Stromal cell of bone marrow (primary cell): ENCODE data around the gene ACSL1.
"Not testable (repeated sequence)": the region's sequence is repeated elsewhere in the genome, so short reads cannot be mapped to it uniquely, and the experiment has no call there.

Experiments
- DNase-seq: peaks from one replicate; pipeline ENCODE4 v3.0.0-alpha.2; 2012; ENCODE audit warnings: low read depth

ACSL1 gene

DNA sequence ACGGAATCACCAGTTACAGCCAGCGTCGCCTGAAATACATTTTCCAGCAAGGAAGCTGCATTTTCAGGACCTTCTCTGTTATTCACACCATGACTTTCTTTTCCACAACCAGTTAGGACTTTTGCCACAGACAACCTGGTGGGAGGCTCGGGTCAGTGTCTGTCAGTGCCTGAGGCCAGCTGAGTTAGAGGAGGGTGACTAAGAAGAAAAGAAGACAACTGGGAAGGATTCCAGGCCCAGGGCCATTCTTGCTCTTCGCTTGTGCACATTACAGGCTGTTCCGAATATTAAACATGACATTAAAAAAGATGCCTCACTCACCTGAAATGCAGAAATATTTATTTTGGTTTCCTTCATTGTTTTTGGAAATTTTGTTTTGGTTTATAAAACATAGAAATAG is 70.5 kb downstream of the ACSL1 start:
- DNase-seq = no peak

DNA sequence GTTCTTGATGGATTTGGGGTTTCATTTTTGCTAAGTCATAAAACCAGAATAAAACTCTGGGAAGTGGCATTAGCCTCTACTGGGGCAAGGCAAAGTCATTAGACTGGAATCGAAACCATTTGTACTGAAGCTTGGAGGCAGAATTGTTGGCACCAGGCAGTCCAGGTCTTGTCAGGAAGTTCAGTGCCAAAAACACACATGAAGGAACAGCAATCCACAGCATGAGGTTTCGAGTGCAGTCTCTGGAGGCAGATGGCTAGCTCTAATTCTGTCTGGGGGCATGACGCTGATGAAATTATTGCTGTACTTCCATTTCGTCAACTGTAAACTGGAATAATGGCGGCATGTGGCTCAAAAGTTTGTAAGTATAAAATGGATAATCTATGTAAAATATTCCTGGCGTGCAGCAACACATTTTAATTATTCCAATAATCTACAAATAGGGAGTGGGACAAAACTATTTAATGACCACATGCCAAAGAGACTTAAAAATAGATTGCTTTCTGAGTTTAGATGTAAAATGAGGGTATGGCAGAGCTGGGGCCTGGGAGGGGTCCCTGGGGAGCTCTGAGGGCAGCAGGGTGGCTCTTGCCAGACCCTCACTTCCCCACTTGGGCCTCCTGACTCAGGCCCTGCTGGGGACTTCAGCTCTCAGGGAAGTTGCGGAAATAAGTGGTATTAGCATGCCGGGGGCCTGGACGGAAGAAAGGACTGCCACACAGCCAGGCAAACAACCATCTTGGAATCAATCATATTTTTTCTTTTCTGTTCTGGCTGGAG is 73.1 kb downstream of the ACSL1 start:
- no peak for DNase-seq

DNA sequence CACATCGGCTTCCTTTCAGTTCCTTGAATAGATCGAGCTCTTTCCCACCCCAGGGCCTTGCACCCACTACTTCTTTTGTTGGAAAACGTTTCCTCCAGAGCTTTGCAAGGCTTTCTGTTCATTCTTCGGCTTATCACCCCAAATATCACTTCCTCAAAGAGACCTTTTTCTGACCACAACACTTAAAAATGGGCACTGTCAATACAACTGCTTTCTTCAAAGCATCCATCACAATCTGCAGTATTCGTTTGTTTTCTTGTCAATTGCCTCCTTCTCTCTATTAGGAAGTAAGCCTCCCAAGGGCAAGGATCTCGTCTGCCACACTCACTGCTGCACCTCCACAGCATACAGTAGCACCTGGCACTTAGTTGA is 74.2 kb downstream of the ACSL1 start:
- no peak for DNase-seq

GRCh38 chr4:184750926-184751584 is 74.7 kb downstream of the ACSL1 start:
- no peak for DNase-seq

GRCh38 chr4:184748251-184748652 is 77.5 kb downstream of the ACSL1 start:
- no peak for DNase-seq

DNA sequence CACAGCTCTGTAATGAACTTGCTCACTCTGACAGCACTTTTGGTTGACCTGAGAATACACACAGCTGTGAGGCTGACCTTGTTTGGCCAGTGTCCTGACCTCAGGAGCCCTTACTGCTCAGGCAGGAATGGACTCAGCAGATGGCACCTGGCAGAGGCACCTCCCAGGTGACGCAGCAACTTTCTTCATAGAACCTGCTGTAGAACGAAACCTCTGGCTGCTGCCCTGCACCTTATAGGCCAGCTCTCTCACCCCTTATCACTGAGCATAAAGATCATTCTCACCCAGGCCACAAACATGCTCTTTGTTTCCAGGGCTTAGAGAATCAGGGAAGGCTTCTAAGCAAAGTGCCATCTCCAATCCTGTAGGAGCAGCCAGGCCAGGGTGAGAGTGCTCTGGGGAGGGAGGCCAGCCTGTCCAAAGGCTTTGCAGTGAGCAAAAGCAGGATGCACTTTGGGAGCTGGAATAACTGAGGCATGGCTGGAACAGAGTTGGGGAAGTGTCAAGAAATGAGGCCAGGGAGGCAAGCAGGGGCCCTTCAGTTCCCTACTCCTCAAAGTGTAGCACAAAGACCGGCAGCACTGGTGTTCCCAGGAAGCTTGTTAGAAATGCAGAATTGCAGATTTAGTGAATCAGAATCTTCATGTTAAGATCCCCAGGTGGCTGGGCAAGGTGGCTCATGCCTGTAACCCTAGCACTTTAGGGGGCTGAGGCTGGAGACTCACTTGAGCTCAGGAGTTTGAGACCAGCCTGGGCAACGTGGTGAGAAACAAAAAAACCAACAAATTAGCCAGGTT is 78.5 kb downstream of the ACSL1 start:
- no peak for DNase-seq

- peak; percentile 75 for DNase-seq
Measured at GRCh38 chr4:184745831-184746795, 79.7 kb downstream of the ACSL1 start.

DNA sequence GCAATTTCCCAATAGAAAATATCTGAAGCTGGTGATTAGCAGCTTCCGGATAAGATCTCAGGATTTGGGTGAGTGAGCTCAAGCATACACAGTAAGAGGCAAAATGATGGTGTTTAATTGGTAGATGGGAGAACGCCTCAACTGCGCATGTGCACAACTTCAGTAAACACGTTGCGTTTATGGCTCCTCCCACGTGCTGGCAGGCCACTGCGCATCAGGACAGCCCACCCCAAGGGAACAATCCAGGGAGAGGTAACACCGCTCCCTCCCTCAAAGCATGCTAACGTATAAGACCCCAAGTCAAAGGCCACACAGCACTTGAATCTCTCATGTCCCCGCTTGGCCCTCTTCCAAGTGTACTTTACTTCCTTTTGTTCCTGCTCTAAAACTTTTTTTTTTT is 81.5 kb downstream of the ACSL1 start:
- no peak for DNase-seq

DNA sequence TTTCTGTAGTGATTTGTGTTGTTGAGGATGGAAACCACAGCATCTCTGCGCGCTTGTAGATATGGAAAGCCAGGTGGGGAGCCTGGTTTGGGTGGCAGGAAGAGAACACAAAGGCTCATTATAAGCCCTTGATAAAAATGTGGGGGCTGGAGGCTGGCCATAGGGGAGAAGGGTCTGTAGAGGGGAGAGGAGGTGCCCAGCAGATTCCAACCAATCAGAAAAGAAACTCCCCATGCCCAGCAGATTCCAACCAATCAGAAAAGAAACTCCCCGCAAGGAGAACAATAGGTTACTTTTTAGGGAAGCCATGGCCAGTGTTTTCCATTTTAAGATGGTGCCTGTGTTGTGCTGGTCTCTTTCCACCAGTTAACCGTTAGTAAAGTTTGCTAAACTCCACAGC is 82.1 kb downstream of the ACSL1 start:
- DNase-seq = no peak

DNA sequence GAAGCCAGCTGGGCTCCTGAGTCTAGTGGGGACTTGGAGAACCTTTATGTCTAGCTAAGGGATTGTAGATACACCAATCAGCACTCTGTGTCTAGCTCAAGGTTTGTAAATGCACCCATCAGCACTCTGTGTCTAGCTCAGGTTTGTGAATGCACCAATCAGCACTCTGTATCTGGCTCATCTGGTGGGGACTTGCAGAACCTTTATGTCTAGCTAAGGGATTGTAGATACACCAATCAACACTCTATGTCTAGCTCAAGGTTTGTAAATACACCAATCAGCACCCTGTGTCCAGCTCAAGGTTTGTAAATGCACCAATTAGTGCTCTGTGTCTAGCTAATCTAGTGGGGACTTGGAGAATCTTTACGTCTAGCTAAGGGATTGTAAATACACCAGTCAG is 84.1 kb downstream of the ACSL1 start:
- DNase-seq = not testable (repeated sequence)

DNA sequence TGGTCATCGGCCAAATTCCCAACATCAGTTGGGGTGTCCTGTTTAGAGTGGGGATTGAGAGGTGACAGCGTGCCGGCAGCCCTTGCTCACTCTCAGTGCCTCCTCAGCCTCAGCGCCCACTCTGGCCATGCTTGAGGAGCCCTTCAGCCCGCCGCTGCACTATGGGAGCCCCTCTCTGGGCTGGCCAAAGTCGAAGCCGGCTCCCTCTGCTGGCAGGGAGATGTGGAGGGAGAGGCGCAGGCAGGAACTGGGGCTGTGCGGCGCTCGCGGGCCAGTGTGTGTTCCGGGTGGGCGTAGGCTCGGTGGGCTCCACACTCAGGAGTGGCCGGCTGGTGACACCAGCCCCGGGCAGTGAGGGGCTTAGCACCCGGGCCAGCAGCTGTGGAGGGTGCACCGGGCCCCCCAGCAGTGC is 84.8 kb downstream of the ACSL1 start:
- DNase-seq = no peak

DNA sequence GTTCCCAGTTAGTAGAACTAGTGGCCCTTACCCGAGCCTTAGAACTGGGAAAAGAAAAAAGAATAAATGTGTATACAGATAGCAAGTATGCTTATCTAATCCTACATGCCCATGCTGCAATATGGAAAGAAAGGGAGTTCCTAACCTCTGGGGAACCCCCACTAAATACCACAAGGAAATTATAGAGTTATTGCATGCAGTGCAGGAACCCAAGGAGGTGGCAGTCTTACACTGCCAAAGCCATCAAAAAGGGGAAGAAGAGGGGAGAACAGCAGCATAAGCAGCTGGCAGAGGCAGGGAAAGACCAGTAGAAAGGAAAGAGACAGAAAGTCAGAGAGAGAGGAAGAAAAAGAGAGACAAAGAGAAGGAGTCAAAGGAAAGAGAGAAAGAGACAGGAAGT is 86.2 kb downstream of the ACSL1 start:
- not testable (repeated sequence) for DNase-seq

DNA sequence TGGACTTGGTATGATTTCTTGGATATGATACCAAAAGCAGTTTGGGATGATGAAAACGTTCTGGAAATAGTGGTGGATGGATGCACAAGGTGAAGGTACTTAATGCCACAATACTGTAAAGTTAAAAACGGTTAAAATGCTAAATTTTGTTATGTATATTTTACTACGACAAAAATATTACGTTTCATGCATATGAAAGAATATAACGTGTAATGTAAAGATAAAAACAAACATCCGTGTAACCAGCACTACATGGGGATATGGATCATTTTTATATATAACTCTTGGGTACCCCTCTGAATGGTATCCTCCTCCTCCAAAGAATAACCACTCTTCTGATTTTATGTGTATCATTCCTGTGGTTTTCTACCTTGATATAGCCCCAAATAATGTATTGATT is 91.0 kb downstream of the ACSL1 start:
- DNase-seq = no peak

DNA sequence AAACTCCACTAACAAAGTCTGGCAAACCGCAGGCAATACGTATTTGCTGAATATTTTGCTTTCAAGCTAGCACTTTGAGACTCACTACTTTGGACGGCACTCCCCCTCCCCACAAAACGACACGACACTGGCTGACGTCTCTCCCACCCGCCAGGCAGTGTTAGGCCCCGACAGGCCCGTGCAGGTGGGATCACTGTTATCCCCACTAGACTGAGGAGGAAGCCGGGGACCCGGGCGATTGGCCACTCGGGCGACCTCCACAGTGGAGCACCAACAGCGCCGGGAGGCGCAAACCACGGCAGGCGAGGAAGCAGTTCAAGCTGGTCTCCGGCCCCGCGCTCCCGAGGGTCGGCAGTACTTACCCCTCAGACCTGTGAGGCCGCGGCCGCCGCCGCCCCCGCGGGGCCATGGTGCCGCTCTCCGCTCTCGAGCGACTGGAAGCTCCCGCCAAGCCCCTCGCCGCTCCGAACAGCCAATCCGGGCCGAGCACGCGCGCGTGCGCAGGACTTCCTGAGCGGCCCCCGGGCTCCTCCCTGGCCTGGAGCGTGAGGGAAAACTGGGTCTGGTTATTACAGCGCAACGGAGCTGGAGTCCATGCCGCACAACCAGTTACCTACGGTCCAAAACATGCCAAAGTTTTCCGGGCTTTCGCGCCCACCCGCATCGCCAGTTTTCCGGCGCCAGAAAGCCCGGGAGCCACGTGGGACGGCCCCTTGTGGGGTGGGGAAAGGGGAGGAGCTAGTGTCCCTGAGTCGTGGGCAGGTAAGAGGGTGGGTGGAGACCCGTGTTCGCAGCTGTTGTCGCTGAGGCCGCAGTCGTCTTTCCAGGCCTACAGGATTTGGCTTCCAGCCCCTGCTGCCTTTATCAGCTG is 91.9 kb downstream of the ACSL1 start, which contains the start of gene CENPU:
Gene CENPU (minus strand): TSS at position 443 of the 871 bp plus-strand sequence. CDS start 34 bp downstream, at position 409.
- peak; percentile 98 for DNase-seq

DNA sequence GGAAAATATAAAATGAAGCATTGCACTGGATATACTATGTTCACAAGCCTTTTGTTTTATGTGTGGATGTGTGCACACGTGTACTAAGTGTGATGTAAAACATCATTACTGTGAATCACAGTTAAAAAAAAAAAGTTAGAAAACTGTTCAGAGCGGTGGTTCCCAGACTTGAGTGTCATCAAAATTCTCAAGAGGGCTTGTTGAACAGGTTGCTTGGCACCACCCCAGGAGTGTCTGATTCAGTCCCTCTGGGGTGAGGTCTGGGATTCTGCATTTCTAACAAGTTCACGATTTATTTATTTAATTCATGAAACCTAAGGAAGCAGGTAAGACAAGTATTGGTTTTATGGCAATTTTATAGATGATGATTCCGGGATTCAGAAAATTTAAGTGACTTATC is 93.6 kb downstream of the ACSL1 start:
- DNase-seq = no peak

DNA sequence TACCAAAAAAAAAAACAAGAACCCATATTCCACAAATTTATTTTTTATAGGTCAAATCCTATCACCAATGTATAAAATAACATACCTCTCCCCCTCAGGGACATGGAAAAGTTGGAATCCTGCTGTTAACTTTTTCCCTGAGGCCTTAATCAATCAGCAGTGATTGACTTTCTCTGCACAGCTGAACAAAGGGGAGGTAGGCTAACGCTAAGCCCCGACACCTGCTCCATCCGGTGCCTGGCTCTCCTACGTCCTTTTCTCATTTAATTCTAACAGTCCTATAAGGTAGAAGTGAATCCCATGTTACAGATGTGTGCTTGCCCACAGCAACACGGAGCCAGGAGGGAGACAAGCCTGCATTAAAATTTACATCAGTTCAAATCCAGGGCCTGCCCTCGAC is 94.7 kb downstream of the ACSL1 start:
- no peak for DNase-seq

DNA sequence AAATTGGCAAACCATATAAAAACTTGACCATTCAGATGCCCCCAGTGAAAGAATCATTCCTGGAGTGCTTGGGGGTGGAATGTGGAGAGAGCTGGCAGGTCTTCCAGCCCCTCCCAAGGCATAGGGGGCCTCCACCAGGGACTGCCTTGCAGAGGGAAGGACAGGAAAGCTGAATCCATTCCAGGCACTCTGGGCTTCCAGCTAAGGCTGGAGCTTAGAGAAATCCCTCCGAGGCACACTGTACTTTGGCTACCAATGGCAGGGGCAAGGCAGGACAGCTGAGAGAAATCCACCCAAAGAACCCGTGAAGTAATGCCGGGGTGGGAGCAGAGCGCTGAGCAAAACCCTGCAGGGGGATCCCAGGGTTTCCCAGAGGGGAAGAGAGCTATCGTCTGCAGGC is 95.8 kb downstream of the ACSL1 start:
- no peak for DNase-seq

DNA sequence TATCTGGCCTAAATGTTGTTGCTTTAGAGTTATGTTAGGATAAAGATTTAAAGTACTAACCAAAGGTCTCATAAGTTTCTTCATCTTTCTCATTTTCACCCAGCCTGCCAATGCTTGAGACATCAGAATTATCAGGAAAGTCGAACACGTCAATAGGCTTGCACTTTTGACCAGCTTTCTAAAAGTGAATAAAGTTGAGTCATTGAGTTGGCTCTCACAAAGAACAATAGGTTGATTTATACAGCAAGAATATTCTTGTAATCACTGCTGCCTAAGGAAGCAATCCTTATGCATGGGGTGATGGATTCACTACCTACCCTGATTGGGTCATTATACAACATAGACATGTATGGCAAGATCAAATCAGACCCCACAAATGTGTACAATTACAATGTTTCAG is 96.9 kb downstream of the ACSL1 start:
- DNase-seq = no peak

- DNase-seq = no peak
Measured at GRCh38 chr4:184727430-184727829, 98.3 kb downstream of the ACSL1 start.

GRCh38 chr4:184722798-184723197 is 103.0 kb downstream of the ACSL1 start:
- no peak for DNase-seq

- DNase-seq = no peak
Measured at GRCh38 chr4:184721254-184721653, 104.5 kb downstream of the ACSL1 start.
